OCI-LY3 (cell line): Measurements from ENCODE around the gene ZC3H6.
"Not testable (repeated sequence)": the region's sequence is repeated elsewhere in the genome, so short reads cannot be mapped to it uniquely, and the experiment has no call there.

ENCODE experiments used
- CTCF ChIP-seq: fragments of 200-600, 300-600 bp; sonication (generic); IDR thresholded peaks from 2 replicates; pipeline ENCODE4 v1.5.1; 2014; ENCODE audit warnings: antibody characterized with exemption, low read length, low read depth
- EZH2phosphoT487 ChIP-seq: fragments of 200-600 bp; shearing (Covaris generic); IDR thresholded peaks from 2 replicates; pipeline ENCODE4 v1.6.1; 2018; ENCODE audit warnings: antibody characterized with exemption, mixed run types, low read depth

- TF ChIP-seq CTCF, EZH2phosphoT487: not testable (repeated sequence)
Observed at GRCh38 chr2:112352809-112353603, 77.6 kb downstream of the ZC3H6 start.
